ENCODE data around the gene GPC6.

GPC6 gene

DNA sequence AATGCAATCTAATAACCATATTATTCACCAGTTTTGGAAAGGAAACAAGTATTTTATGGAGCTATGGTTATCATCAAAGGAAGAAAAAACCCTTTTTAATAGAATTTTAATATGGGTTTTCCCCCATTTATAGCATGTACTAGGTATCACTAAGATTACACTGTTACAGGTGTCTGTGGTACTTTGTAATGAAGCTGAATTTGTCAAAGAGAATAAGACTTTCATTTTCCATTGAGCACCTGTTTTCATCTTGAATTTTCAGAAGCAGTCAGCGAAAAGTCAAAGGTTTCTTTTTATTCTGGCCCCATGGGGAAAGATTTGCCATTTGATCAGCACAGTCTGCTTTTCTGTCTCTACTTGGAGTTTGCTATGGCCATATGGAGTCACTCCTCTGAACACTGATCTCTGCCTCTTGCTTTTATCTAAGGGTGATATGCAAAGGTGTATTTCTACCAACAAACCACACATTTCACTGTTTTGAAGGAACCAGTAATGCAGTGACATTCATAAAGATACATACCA is 662.9 kb downstream of the GPC6 start:
- ChIA-PET CTCF (no interaction called here), POLR2A (no interaction called here)
- Histone ChIP-seq H3K4me3 (ENCODE audit: low read depth, low read length) (no peak overlapping the region), H3K9me3 (ENCODE audit: control insufficient read depth, insufficient read depth, low read depth, low read length) (no peaks in the 10 kb centered on the region), H3K4me1 (ENCODE audit: control insufficient read depth, insufficient read depth, low read length) (no peaks in the 10 kb centered on the region), H3K36me3 (ENCODE audit: control insufficient read depth in 2 of 2, insufficient read depth in 1 of 2, low read length in 2 of 2) (no peaks in the 10 kb centered on the region), H3K27ac (ENCODE audit: extremely low read depth, low read depth, low read length) (no peak overlapping the region)
- TF ChIP-seq ZNF791 (tag by site-specific recombination; IDR thresholded peaks at IDR 0.05) = no peak
- TF ChIP-seq ZNF335 (tag by site-specific recombination; conservative IDR thresholded peaks at IDR 0.05) = no peak
- TF ChIP-seq ZNF843 (tag by site-specific recombination; IDR thresholded peaks at IDR 0.05) = no peak
- TF ChIP-seq HOXC10 (CRISPR knock-in tag; IDR thresholded peaks at IDR 0.05) = no peak
- TF ChIP-seq ZNF311 (tag by site-specific recombination; IDR thresholded peaks at IDR 0.05; ENCODE audit: borderline replicate concordance) = no peak
- no peak for TF ChIP-seq WT1 (tag by site-specific recombination; IDR thresholded peaks at IDR 0.05)
- TF ChIP-seq ZNF404 (tag by site-specific recombination; IDR thresholded peaks at IDR 0.05) = no peak
- TF ChIP-seq, protein P1, sequence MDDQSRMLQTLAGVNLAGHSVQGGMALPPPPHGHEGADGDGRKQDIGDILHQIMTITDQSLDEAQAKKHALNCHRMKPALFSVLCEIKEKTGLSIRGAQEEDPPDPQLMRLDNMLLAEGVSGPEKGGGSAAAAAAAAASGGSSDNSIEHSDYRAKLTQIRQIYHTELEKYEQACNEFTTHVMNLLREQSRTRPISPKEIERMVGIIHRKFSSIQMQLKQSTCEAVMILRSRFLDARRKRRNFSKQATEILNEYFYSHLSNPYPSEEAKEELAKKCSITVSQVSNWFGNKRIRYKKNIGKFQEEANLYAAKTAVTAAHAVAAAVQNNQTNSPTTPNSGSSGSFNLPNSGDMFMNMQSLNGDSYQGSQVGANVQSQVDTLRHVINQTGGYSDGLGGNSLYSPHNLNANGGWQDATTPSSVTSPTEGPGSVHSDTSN (CRISPR knock-in tag; IDR thresholded peaks at IDR 0.05) = no peak
- TF ChIP-seq, protein P2, sequence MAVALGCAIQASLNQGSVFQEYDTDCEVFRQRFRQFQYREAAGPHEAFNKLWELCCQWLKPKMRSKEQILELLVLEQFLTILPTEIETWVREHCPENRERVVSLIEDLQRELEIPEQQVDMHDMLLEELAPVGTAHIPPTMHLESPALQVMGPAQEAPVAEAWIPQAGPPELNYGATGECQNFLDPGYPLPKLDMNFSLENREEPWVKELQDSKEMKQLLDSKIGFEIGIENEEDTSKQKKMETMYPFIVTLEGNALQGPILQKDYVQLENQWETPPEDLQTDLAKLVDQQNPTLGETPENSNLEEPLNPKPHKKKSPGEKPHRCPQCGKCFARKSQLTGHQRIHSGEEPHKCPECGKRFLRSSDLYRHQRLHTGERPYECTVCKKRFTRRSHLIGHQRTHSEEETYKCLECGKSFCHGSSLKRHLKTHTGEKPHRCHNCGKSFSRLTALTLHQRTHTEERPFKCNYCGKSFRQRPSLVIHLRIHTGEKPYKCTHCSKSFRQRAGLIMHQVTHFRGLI (tag by site-specific recombination; IDR thresholded peaks at IDR 0.05) = no peak
- TF ChIP-seq ZNF768 (tag by site-specific recombination; IDR thresholded peaks at IDR 0.05) = no peak
- no peak for TF ChIP-seq ZNF169 (tag by site-specific recombination; IDR thresholded peaks at IDR 0.05)
- no peak for TF ChIP-seq AEBP2 (tag by site-specific recombination; IDR thresholded peaks at IDR 0.05; ENCODE audit: borderline replicate concordance)
- TF ChIP-seq ZSCAN23 (tag by site-specific recombination; IDR thresholded peaks at IDR 0.05) = no peak
- TF ChIP-seq MEIS1 (CRISPR knock-in tag; IDR thresholded peaks at IDR 0.05; ENCODE audit: borderline replicate concordance) = no peak

GRCh38 chr13:93899981-93900380 is 673.4 kb downstream of the GPC6 start:
- no peaks in the 10 kb centered on the region for H3K36me3 ChIP-seq (ENCODE audit: control insufficient read depth in 2 of 2, insufficient read depth in 1 of 2, low read length in 2 of 2)
- ChIA-PET POLR2A (no interaction called here), CTCF (no interaction called here)
- H3K9me3 ChIP-seq (ENCODE audit: control insufficient read depth, insufficient read depth, low read depth, low read length) = no peaks in the 10 kb centered on the region
- H3K4me1 ChIP-seq (ENCODE audit: control insufficient read depth, insufficient read depth, low read length) = no peaks in the 10 kb centered on the region
- no peak overlapping the region for H3K27ac ChIP-seq (ENCODE audit: extremely low read depth, low read depth, low read length)
- no peak overlapping the region for H3K4me3 ChIP-seq (ENCODE audit: low read depth, low read length)
- TF ChIP-seq ZNF521 (tag by site-specific recombination; IDR thresholded peaks at IDR 0.05) (no peak), ZNF114 (tag by site-specific recombination; IDR thresholded peaks at IDR 0.05) (no peak), ZNF221 (tag by site-specific recombination; IDR thresholded peaks at IDR 0.05; ENCODE audit: borderline replicate concordance) (no peak), ZNF785 (tag by site-specific recombination; IDR thresholded peaks at IDR 0.05) (no peak), KLF10 (tag by site-specific recombination; IDR thresholded peaks at IDR 0.05) (no peak), PATZ1 (tag by site-specific recombination; IDR thresholded peaks at IDR 0.05) (no peak), YY1 (tag by site-specific recombination; IDR thresholded peaks at IDR 0.05) (no peak), GFI1B (tag by site-specific recombination; IDR thresholded peaks at IDR 0.05) (no peak), ZNF211 (tag by site-specific recombination; IDR thresholded peaks at IDR 0.05; ENCODE audit: low read depth) (no peak), ZNF837 (tag by site-specific recombination; IDR thresholded peaks at IDR 0.05) (no peak), ZBTB8A (tag by site-specific recombination; IDR thresholded peaks at IDR 0.05) (no peak), PRDM10 (tag by site-specific recombination; IDR thresholded peaks at IDR 0.05) (no peak)
